Neural cell (in vitro differentiated cells): ENCODE data around the gene MAP4K5.

Source experiments
- CTCF ChIP-seq: fragments of 450-650 bp; IDR thresholded peaks from 2 replicates; pipeline ENCODE4 v1.5.1; 2014; ENCODE audit warnings: antibody characterized with exemption, mild to moderate bottlenecking, moderate library complexity; ENCODE audit not compliant: poor library complexity, severe bottlenecking
- EZH2 ChIP-seq: fragments of 200-600, 300-800 bp; shearing (Covaris generic), sonication (generic); IDR thresholded peaks from 2 replicates; pipeline ENCODE4 v1.6.1; 2014; ENCODE audit warnings: antibody characterized with exemption, low read length, borderline replicate concordance, mild to moderate bottlenecking; ENCODE audit not compliant: insufficient read depth, poor library complexity, severe bottlenecking
- MXI1 ChIP-seq: fragments of 450-650 bp; conservative IDR thresholded peaks from 2 replicates; pipeline ENCODE4 v1.6.1; 2014; ENCODE audit warnings: antibody characterized with exemption, mild to moderate bottlenecking; ENCODE audit not compliant: poor library complexity, severe bottlenecking
- SMC3 ChIP-seq: fragments of 450-650 bp; conservative IDR thresholded peaks from 2 replicates; pipeline ENCODE4 v1.6.1; 2014; ENCODE audit warnings: antibody characterized with exemption, mild to moderate bottlenecking, moderate library complexity; ENCODE audit not compliant: poor library complexity
- TF ChIP-seq, protein P1 (sequence below): IDR thresholded peaks from 2 replicates; pipeline ENCODE4 v1.6.1; 2012; ENCODE audit warnings: borderline replicate concordance

DNA sequence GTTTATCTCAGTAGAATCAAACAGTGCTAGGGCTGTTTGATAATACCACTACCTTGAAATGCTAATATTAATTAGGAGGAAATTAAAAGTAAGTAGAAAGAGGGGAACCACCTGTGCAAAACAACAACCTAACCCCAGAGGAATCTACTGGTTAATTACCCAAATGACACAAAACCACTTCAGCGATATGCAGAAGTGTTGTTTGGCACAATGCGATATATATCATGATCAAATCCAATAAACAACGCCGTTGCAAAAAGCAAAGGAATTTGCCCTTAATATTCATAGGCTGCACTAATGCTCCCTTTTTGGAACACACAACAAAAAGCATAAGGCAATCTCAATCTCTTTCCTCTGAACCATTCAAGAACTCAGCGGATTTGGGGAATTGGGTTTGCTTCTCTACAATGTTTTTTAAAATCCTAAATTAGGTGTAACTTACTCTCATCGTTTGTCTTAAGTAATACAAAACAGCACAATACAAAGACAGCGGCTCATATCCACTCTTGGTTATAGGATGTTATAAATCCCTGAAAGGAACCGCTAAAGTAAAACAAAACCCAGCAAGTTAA, 1.5 kb downstream of the MAP4K5 start:
- TF ChIP-seq CTCF, result no peak
- TF ChIP-seq SMC3, result no peak
- TF ChIP-seq, protein P1, sequence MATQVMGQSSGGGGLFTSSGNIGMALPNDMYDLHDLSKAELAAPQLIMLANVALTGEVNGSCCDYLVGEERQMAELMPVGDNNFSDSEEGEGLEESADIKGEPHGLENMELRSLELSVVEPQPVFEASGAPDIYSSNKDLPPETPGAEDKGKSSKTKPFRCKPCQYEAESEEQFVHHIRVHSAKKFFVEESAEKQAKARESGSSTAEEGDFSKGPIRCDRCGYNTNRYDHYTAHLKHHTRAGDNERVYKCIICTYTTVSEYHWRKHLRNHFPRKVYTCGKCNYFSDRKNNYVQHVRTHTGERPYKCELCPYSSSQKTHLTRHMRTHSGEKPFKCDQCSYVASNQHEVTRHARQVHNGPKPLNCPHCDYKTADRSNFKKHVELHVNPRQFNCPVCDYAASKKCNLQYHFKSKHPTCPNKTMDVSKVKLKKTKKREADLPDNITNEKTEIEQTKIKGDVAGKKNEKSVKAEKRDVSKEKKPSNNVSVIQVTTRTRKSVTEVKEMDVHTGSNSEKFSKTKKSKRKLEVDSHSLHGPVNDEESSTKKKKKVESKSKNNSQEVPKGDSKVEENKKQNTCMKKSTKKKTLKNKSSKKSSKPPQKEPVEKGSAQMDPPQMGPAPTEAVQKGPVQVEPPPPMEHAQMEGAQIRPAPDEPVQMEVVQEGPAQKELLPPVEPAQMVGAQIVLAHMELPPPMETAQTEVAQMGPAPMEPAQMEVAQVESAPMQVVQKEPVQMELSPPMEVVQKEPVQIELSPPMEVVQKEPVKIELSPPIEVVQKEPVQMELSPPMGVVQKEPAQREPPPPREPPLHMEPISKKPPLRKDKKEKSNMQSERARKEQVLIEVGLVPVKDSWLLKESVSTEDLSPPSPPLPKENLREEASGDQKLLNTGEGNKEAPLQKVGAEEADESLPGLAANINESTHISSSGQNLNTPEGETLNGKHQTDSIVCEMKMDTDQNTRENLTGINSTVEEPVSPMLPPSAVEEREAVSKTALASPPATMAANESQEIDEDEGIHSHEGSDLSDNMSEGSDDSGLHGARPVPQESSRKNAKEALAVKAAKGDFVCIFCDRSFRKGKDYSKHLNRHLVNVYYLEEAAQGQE, result no peak
- no peak for TF ChIP-seq MXI1
- TF ChIP-seq EZH2, result no peak
